DOHH2 (cell line): ENCODE data around the gene BLVRB.
"Not testable (repeated sequence)": the region's sequence is repeated elsewhere in the genome, so short reads cannot be mapped to it uniquely, and the experiment has no call there.

Experiments
- EZH2phosphoT487 ChIP-seq: fragments of 200-600 bp; sonication (generic); IDR thresholded peaks from 2 replicates; pipeline ENCODE4 v1.6.1; 2017; ENCODE audit warnings: borderline replicate concordance, mild to moderate bottlenecking, antibody characterized with exemption, low read length, moderate library complexity, mixed read lengths
- TF ChIP-seq, protein P1 (sequence below): fragments of 200-600 bp; sonication (generic); IDR thresholded peaks from one replicate; pipeline ENCODE4 v1.5.1; 2014; ENCODE audit warnings: antibody characterized with exemption, mild to moderate bottlenecking, low read depth, low read length; ENCODE audit not compliant: poor library complexity, severe bottlenecking

- TF ChIP-seq, protein P1, sequence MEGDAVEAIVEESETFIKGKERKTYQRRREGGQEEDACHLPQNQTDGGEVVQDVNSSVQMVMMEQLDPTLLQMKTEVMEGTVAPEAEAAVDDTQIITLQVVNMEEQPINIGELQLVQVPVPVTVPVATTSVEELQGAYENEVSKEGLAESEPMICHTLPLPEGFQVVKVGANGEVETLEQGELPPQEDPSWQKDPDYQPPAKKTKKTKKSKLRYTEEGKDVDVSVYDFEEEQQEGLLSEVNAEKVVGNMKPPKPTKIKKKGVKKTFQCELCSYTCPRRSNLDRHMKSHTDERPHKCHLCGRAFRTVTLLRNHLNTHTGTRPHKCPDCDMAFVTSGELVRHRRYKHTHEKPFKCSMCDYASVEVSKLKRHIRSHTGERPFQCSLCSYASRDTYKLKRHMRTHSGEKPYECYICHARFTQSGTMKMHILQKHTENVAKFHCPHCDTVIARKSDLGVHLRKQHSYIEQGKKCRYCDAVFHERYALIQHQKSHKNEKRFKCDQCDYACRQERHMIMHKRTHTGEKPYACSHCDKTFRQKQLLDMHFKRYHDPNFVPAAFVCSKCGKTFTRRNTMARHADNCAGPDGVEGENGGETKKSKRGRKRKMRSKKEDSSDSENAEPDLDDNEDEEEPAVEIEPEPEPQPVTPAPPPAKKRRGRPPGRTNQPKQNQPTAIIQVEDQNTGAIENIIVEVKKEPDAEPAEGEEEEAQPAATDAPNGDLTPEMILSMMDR = not testable (repeated sequence)
- TF ChIP-seq EZH2phosphoT487 = not testable (repeated sequence)
Observed at GRCh38 chr19:40432760-40433159, 32.8 kb downstream of the BLVRB start.
